ENCODE data around the gene CLIP4. TPM values are rescaled to one million over a fixed set of nuclear protein-coding genes. Genes with fewer than 3 reads are reported as not detected.

Gene CLIP4
- total RNA-seq, 1 donor from 2014 or later: 5.8 TPM

- Mint-ChIP-seq H3K4me3 (no peak overlapping the region), H3K27ac (no peak overlapping the region), H3K27me3 (no peaks in the 10 kb centered on the region), H3K36me3 (ENCODE audit: low read depth) (peaks cover 6% of the 10 kb centered on the region), H3K4me1 (peaks cover 3% of the 10 kb centered on the region), H3K9me3 (no peaks in the 10 kb centered on the region)
- ATAC-seq (ENCODE audit: low read depth) (no peak), DNase-seq (no peak)
- intact Hi-C loops (cut with micrococcal nuclease): no loop called here
- CTCF ChIA-PET: no interaction called here
- TF ChIP-seq, protein P1, sequence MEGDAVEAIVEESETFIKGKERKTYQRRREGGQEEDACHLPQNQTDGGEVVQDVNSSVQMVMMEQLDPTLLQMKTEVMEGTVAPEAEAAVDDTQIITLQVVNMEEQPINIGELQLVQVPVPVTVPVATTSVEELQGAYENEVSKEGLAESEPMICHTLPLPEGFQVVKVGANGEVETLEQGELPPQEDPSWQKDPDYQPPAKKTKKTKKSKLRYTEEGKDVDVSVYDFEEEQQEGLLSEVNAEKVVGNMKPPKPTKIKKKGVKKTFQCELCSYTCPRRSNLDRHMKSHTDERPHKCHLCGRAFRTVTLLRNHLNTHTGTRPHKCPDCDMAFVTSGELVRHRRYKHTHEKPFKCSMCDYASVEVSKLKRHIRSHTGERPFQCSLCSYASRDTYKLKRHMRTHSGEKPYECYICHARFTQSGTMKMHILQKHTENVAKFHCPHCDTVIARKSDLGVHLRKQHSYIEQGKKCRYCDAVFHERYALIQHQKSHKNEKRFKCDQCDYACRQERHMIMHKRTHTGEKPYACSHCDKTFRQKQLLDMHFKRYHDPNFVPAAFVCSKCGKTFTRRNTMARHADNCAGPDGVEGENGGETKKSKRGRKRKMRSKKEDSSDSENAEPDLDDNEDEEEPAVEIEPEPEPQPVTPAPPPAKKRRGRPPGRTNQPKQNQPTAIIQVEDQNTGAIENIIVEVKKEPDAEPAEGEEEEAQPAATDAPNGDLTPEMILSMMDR (IDR thresholded peaks at IDR 0.05): no peak
- POLR2A ChIA-PET: no interaction called here
Measured at GRCh38 chr2:29162204-29162928, 47.2 kb downstream of the CLIP4 start.

GRCh38 chr2:29164091-29164846, 49.1 kb downstream of the CLIP4 start:
- POLR2A ChIA-PET: no interaction called here
- DNase-seq (no peak), ATAC-seq (ENCODE audit: low read depth) (no peak)
- peaks cover 3% of the 10 kb centered on the region for H3K4me1 Mint-ChIP-seq
- CTCF ChIA-PET: no interaction called here
- H3K4me3 Mint-ChIP-seq: no peak overlapping the region
- H3K36me3 Mint-ChIP-seq (ENCODE audit: low read depth): peaks cover 3% of the 10 kb centered on the region
- intact Hi-C loops (cut with micrococcal nuclease): no loop called here
- no peak overlapping the region for H3K27ac Mint-ChIP-seq
- no peaks in the 10 kb centered on the region for H3K27me3 Mint-ChIP-seq
- TF ChIP-seq, protein P1 (IDR thresholded peaks at IDR 0.05): no peak
- H3K9me3 Mint-ChIP-seq: no peaks in the 10 kb centered on the region

GRCh38 chr2:29165362-29166241, 50.4 kb downstream of the CLIP4 start:
- ATAC-seq (ENCODE audit: low read depth): no peak
- DNase-seq: no peak
- Mint-ChIP-seq H3K27ac (no peak overlapping the region), H3K9me3 (no peaks in the 10 kb centered on the region), H3K4me1 (peaks cover 3% of the 10 kb centered on the region), H3K36me3 (ENCODE audit: low read depth) (peaks cover 5% of the 10 kb centered on the region), H3K4me3 (no peak overlapping the region), H3K27me3 (no peaks in the 10 kb centered on the region)
- TF ChIP-seq, protein P1 (IDR thresholded peaks at IDR 0.05): no peak
- ChIA-PET POLR2A (no interaction called here), CTCF (no interaction called here)
- intact Hi-C loops (cut with micrococcal nuclease): no loop called here

DNA sequence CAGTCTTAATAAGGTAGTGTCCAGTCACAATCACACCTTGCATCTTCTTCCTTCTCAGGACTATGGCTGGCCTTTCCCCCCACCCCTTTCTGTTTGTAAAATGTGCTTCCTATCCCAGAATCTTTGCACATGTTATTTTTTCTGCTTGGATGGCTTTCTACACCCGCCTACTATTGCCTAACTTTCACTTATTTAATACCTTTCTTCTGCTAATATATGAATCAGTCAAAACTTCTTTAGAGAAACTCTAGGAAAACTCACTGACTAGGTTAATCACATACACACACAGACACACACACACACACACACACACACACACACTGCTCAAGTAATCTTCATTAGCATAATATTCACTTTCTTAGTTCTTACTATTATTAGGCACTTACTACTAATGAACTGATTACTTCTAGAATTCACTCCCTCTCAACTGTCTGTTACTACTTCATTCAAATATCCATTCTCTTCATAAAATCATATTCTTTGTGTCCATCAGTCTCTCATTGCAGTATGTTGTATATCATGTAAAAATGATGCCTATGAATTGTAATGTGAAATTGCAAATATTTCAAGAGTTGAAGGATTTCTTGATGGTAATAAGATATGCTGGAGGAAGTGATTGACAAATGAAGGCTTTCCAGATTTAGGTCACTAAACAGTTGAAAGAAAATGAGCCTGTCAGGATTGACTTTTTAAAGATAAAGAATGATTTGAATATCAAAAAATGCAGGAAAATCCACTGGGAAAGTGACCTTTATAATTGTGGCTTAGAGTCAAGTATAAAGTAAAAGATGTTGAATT, 51.2 kb downstream of the CLIP4 start:
- peaks cover 3% of the 10 kb centered on the region for H3K4me1 Mint-ChIP-seq
- peaks cover 8% of the 10 kb centered on the region for H3K36me3 Mint-ChIP-seq (ENCODE audit: low read depth)
- no peak for DNase-seq
- no peak overlapping the region for H3K27ac Mint-ChIP-seq
- CTCF ChIA-PET: no interaction called here
- no peak for ATAC-seq (ENCODE audit: low read depth)
- POLR2A ChIA-PET: no interaction called here
- intact Hi-C loops (cut with micrococcal nuclease): no loop called here
- TF ChIP-seq, protein P1 (IDR thresholded peaks at IDR 0.05): no peak
- no peaks in the 10 kb centered on the region for H3K9me3 Mint-ChIP-seq
- H3K4me3 Mint-ChIP-seq: no peak overlapping the region
- no peaks in the 10 kb centered on the region for H3K27me3 Mint-ChIP-seq
